SK-MEL-5 (cell line): Measurements from ENCODE around the gene GNB1L. TPM values are rescaled to one million over a fixed set of nuclear protein-coding genes. Genes with fewer than 3 reads are reported as not detected.
"Not testable (repeated sequence)": the region's sequence is repeated elsewhere in the genome, so short reads cannot be mapped to it uniquely, and the experiment has no call there.

Source experiments
- DNase-seq: peaks from one replicate; pipeline ENCODE4 v3.0.0-alpha.2; 2016; ENCODE audit warnings: low read depth, low spot score
- in situ Hi-C: cut with HindIII; loops from 2 replicates; pipeline ENCODE4 v1.10.0; 2016; ENCODE audit warnings: low sequenced_read_pairs, high pct_unique_total_duplicates, low pct_unique_long_range_greater_than_20kb
- total RNA-seq: library from RNA; depleted of rRNA; stranded (reverse); fragments of >200 nt; shearing (Covaris generic); gene quantifications from 2 replicates; pipeline ENCODE4 v1.2.3, GENCODE V29; 2014

Gene GNB1L
- total RNA-seq, 1 experiment from 2014 or later = 8.7 TPM

GRCh38 chr22:19841641-19842392, 12.9 kb downstream of the GNB1L start:
- DNase-seq = no peak
- in situ Hi-C loops = no loop called here

- no peak for DNase-seq
- in situ Hi-C loops = no loop called here
Measured at GRCh38 chr22:19840955-19841640, 13.6 kb downstream of the GNB1L start.

GRCh38 chr22:19840059-19840458, 14.6 kb downstream of the GNB1L start:
- in situ Hi-C loops = no loop called here
- DNase-seq = no peak

- in situ Hi-C loops = loop anchor here (10.0 kb wide), 1 partner anchor 83 kb away; no protein-coding TSS in a partner anchor
- no peak for DNase-seq
Measured at GRCh38 chr22:19837915-19838314, 16.8 kb downstream of the GNB1L start.

- in situ Hi-C loops = loop anchor here (10.0 kb wide), 1 partner anchor 82 kb away; no protein-coding TSS in a partner anchor
- DNase-seq = no peak
Measured at GRCh38 chr22:19836512-19836911, 18.2 kb downstream of the GNB1L start.

- in situ Hi-C loops = loop anchor here (10.0 kb wide), 1 partner anchor 80 kb away; no protein-coding TSS in a partner anchor
- no peak for DNase-seq
Measured at GRCh38 chr22:19834599-19834998, 20.1 kb downstream of the GNB1L start.

GRCh38 chr22:19833327-19833726, 21.3 kb downstream of the GNB1L start:
- in situ Hi-C loops = loop anchor here (10.0 kb wide), 1 partner anchor 79 kb away; no protein-coding TSS in a partner anchor
- not testable (repeated sequence) for DNase-seq

GRCh38 chr22:19832476-19833108, 22.1 kb downstream of the GNB1L start:
- in situ Hi-C loops = loop anchor here (10.0 kb wide), 1 partner anchor 78 kb away; no protein-coding TSS in a partner anchor
- no peak for DNase-seq

- in situ Hi-C loops = loop anchor here (10.0 kb wide), 1 partner anchor 77 kb away; no protein-coding TSS in a partner anchor
- not testable (repeated sequence) for DNase-seq
Measured at GRCh38 chr22:19831979-19832378, 22.7 kb downstream of the GNB1L start.

- in situ Hi-C loops = loop anchor here (10.0 kb wide), 1 partner anchor 76 kb away; no protein-coding TSS in a partner anchor
- no peak for DNase-seq
Measured at GRCh38 chr22:19831016-19831415, 23.7 kb downstream of the GNB1L start.

GRCh38 chr22:19828035-19828401, 26.7 kb downstream of the GNB1L start:
- no peak for DNase-seq
- in situ Hi-C loops = no loop called here

GRCh38 chr22:19827341-19828034, 27.2 kb downstream of the GNB1L start:
- in situ Hi-C loops = no loop called here
- DNase-seq = no peak

- DNase-seq = no peak
- in situ Hi-C loops = no loop called here
Measured at GRCh38 chr22:19826619-19826950, 28.1 kb downstream of the GNB1L start.

- in situ Hi-C loops = no loop called here
- DNase-seq = no peak
Measured at GRCh38 chr22:19825904-19826618, 28.6 kb downstream of the GNB1L start.

- DNase-seq = no peak
- in situ Hi-C loops = no loop called here
Measured at GRCh38 chr22:19824926-19825339, 29.7 kb downstream of the GNB1L start.

- DNase-seq = no peak
- in situ Hi-C loops = no loop called here
Measured at GRCh38 chr22:19824212-19824925, 30.3 kb downstream of the GNB1L start.

GRCh38 chr22:19823902-19824211, 30.8 kb downstream of the GNB1L start:
- DNase-seq = no peak
- in situ Hi-C loops = no loop called here
